Ovary (tissue), 3 donors: ENCODE results near the gene PPP2R5C.

Experiments
- CTCF ChIP-seq, 3 donors: fragments of 450-650 bp in 2 of 3; fragments of 200-600 bp in 1 of 3; IDR thresholded peaks; one replicate each; pipeline versions ENCODE4 v1.5.1 to v1.8.0; 2016 to 2022; ENCODE audit warnings: antibody characterized with exemption in 3 of 3, mild to moderate bottlenecking in 1 of 3
- EP300 ChIP-seq: sonication (generic); formaldehyde crosslinking; IDR thresholded peaks from one replicate; pipeline ENCODE4 v1.6.1; 2017; ENCODE audit warnings: antibody characterized with exemption
- POLR2A ChIP-seq: fragments of 450-650 bp; IDR thresholded peaks from one replicate; pipeline ENCODE4 v1.6.1; 2017; ENCODE audit warnings: antibody characterized with exemption, mild to moderate bottlenecking, moderate library complexity
- donor health status: DM: no; HTN: no; CAD: no.

GRCh38 chr14:101914083-101914482 lies 152.6 kb downstream of the PPP2R5C start:
- no peak for TF ChIP-seq CTCF (IDR thresholded peaks at IDR 0.05)
- TF ChIP-seq POLR2A, result no peak
- TF ChIP-seq EP300, result no peak
